Measurements from ENCODE around the gene L1TD1.
"Not testable (repeated sequence)": the region's sequence is repeated elsewhere in the genome, so short reads cannot be mapped to it uniquely, and the experiment has no call there.

The L1TD1 gene

GRCh38 chr1:62241371-62242131, 46.9 kb downstream of the L1TD1 start:
- Histone ChIP-seq H3K9ac (ENCODE audit: low read length) (no peak overlapping the region), H3K27ac (ENCODE audit: low read depth, low read length) (no peak overlapping the region), H3K4me1 (ENCODE audit: control insufficient read depth, insufficient read depth, low read length) (no peaks in the 10 kb centered on the region), H3K36me3 (ENCODE audit: control insufficient read depth, insufficient read depth, low read length) (no peaks in the 10 kb centered on the region), H3K27me3 (ENCODE audit: control insufficient read depth, insufficient read depth, low read length) (no peaks in the 10 kb centered on the region), H3K4me3 (ENCODE audit: low read length) (no peak overlapping the region)

GRCh38 chr1:62244380-62244779, 49.7 kb downstream of the L1TD1 start:
- H3K27ac ChIP-seq (ENCODE audit: low read depth, low read length); H3K36me3 ChIP-seq (ENCODE audit: control insufficient read depth, insufficient read depth, low read length); H3K9ac ChIP-seq (ENCODE audit: low read length); H3K4me3 ChIP-seq (ENCODE audit: low read length); H3K27me3 ChIP-seq (ENCODE audit: control insufficient read depth, insufficient read depth, low read length); H3K4me1 ChIP-seq (ENCODE audit: control insufficient read depth, insufficient read depth, low read length): not testable (repeated sequence)

GRCh38 chr1:62245201-62245600, 50.6 kb downstream of the L1TD1 start:
- Histone ChIP-seq H3K36me3 (ENCODE audit: control insufficient read depth, insufficient read depth, low read length) (no peaks in the 10 kb centered on the region), H3K27ac (ENCODE audit: low read depth, low read length) (no peak overlapping the region), H3K9ac (ENCODE audit: low read length) (no peak overlapping the region), H3K4me1 (ENCODE audit: control insufficient read depth, insufficient read depth, low read length) (no peaks in the 10 kb centered on the region), H3K27me3 (ENCODE audit: control insufficient read depth, insufficient read depth, low read length) (no peaks in the 10 kb centered on the region), H3K4me3 (ENCODE audit: low read length) (no peak overlapping the region)

GRCh38 chr1:62247391-62248168, 52.9 kb downstream of the L1TD1 start:
- H3K9ac ChIP-seq (ENCODE audit: low read length) = no peak overlapping the region
- H3K36me3 ChIP-seq (ENCODE audit: control insufficient read depth, insufficient read depth, low read length) = no peaks in the 10 kb centered on the region
- H3K27me3 ChIP-seq (ENCODE audit: control insufficient read depth, insufficient read depth, low read length) = no peaks in the 10 kb centered on the region
- no peak overlapping the region for H3K4me3 ChIP-seq (ENCODE audit: low read length)
- no peaks in the 10 kb centered on the region for H3K4me1 ChIP-seq (ENCODE audit: control insufficient read depth, insufficient read depth, low read length)
- no peak overlapping the region for H3K27ac ChIP-seq (ENCODE audit: low read depth, low read length)

GRCh38 chr1:62250126-62250726, 55.6 kb downstream of the L1TD1 start:
- Histone ChIP-seq H3K4me3 (ENCODE audit: low read length) (no peak overlapping the region), H3K27me3 (ENCODE audit: control insufficient read depth, insufficient read depth, low read length) (no peaks in the 10 kb centered on the region), H3K9ac (ENCODE audit: low read length) (no peak overlapping the region), H3K36me3 (ENCODE audit: control insufficient read depth, insufficient read depth, low read length) (no peaks in the 10 kb centered on the region), H3K4me1 (ENCODE audit: control insufficient read depth, insufficient read depth, low read length) (no peaks in the 10 kb centered on the region), H3K27ac (ENCODE audit: low read depth, low read length) (no peak overlapping the region)

- Histone ChIP-seq H3K36me3 (ENCODE audit: control insufficient read depth, insufficient read depth, low read length) (no peaks in the 10 kb centered on the region), H3K9ac (ENCODE audit: low read length) (no peak overlapping the region), H3K4me3 (ENCODE audit: low read length) (no peak overlapping the region), H3K4me1 (ENCODE audit: control insufficient read depth, insufficient read depth, low read length) (no peaks in the 10 kb centered on the region), H3K27ac (ENCODE audit: low read depth, low read length) (no peak overlapping the region), H3K27me3 (ENCODE audit: control insufficient read depth, insufficient read depth, low read length) (no peaks in the 10 kb centered on the region)
Observed at GRCh38 chr1:62259551-62259950, 64.9 kb downstream of the L1TD1 start.

GRCh38 chr1:62260688-62261087, 66.0 kb downstream of the L1TD1 start:
- Histone ChIP-seq H3K36me3 (ENCODE audit: control insufficient read depth, insufficient read depth, low read length) (no peaks in the 10 kb centered on the region), H3K27me3 (ENCODE audit: control insufficient read depth, insufficient read depth, low read length) (no peaks in the 10 kb centered on the region), H3K9ac (ENCODE audit: low read length) (no peak overlapping the region), H3K27ac (ENCODE audit: low read depth, low read length) (no peak overlapping the region), H3K4me3 (ENCODE audit: low read length) (no peak overlapping the region), H3K4me1 (ENCODE audit: control insufficient read depth, insufficient read depth, low read length) (no peaks in the 10 kb centered on the region)
